ENCODE data around the gene TMEM54. TPM values are rescaled to one million over a fixed set of nuclear protein-coding genes. Genes with fewer than 3 reads are reported as not detected.

Gene TMEM54
- total RNA-seq, result not detected

GRCh38 chr1:32900956-32901822 is at the start of gene TMEM54:
Gene TMEM54, minus strand, starts transcription at chr1:32901389. Its CDS starts 151 bp downstream, at chr1:32901238.

GRCh38 chr1:32886004-32886827 is 15.0 kb downstream of the TMEM54 start, which contains the start of gene HPCA:
Gene HPCA, plus strand, starts transcription at chr1:32886491. Its CDS starts 2,408 bp downstream, at chr1:32888899.

GRCh38 chr1:32870615-32871363 is 30.4 kb downstream of the TMEM54 start, which contains the start of gene FNDC5:
Gene FNDC5, minus strand, starts transcription at chr1:32870912.

Other genes starting within 250 kb of the TMEM54 start
- not detected for gene SYNC, start 198.6 kb downstream of the TMEM54 start, total RNA-seq
- gene YARS1, start 84.0 kb downstream of the TMEM54 start, total RNA-seq, result 100 to 1,000 TPM; 169 to 175 TPM
- 10 to 100 TPM; 83.4 to 88.4 TPM for gene S100PBP, start 83.7 kb downstream of the TMEM54 start, total RNA-seq
- not detected for gene FNDC5, start 30.5 kb downstream of the TMEM54 start, total RNA-seq
- under 1 TPM in 1 of 2 experiments, not detected in 1; 0.48 TPM for gene HPCA, start 14.9 kb downstream of the TMEM54 start, total RNA-seq
- 10 to 100 TPM; 17.9 to 18.7 TPM for gene RNF19B, start 63.4 kb upstream of the TMEM54 start, total RNA-seq
- 100 to 1,000 TPM; 148 to 156 TPM for gene AK2, start 135.5 kb upstream of the TMEM54 start, total RNA-seq
- 1 to 10 TPM; 6.6 to 7.0 TPM for gene AZIN2, start 179.8 kb upstream of the TMEM54 start, total RNA-seq

All from activated naive CD4-positive, alpha-beta T cell treated with anti-CD3 and anti-CD28 coated beads, Interleukin-2, amount 10 ng/mL, durations not matched to agents 5 hours and 36 hours (primary cell).